HepG2 (cell line): Measurements from ENCODE around the gene FTL. TPM values are rescaled to one million over a fixed set of nuclear protein-coding genes. Genes with fewer than 3 reads are reported as not detected.

ENCODE experiments used
- ADNP ChIP-seq: sonication (generic); formaldehyde crosslinking; IDR thresholded peaks from 2 replicates; pipeline ENCODE4 v1.4.0; 2020; ENCODE audit warnings: missing genetic modification reagents
- AHDC1 ChIP-seq: sonication (generic); formaldehyde crosslinking; IDR thresholded peaks from 2 replicates; pipeline ENCODE4 v1.5.1; 2020; ENCODE audit warnings: mild to moderate bottlenecking, missing genetic modification reagents, borderline replicate concordance
- ATM ChIP-seq: fragments of 450-650 bp; IDR thresholded peaks from 2 replicates; pipeline ENCODE4 v1.7.1; 2017; ENCODE audit warnings: mild to moderate bottlenecking, borderline replicate concordance
- GMEB1 ChIP-seq: sonication (generic); formaldehyde crosslinking; IDR thresholded peaks from 2 replicates; pipeline ENCODE4 v1.5.1; 2020; ENCODE audit warnings: missing genetic modification reagents, mild to moderate bottlenecking, borderline replicate concordance
- HNF1A ChIP-seq, 2 experiments: sonication (generic) in 1 of 2; formaldehyde crosslinking in 1 of 2; IDR thresholded peaks; 2 replicates each; pipeline versions ENCODE4 v1.4.0 to v1.6.1; 2016 to 2020; ENCODE audit warnings: borderline replicate concordance in 1 of 2, low read depth in 1 of 2, mild to moderate bottlenecking in 1 of 2, missing genetic modification reagents in 1 of 2
- HNF4A ChIP-seq: sonication (generic); formaldehyde crosslinking; IDR thresholded peaks from 2 replicates; pipeline ENCODE4 v1.4.0; 2020; ENCODE audit warnings: missing genetic modification reagents
- HOXA5 ChIP-seq: sonication (generic); formaldehyde crosslinking; IDR thresholded peaks from 2 replicates; pipeline ENCODE4 v1.4.0; 2020; ENCODE audit warnings: missing genetic modification reagents
- LCORL ChIP-seq, 2 experiments: fragments of 450-650 bp in 1 of 2; sonication (generic) in 1 of 2; formaldehyde crosslinking in 1 of 2; IDR thresholded peaks; 2 replicates each; pipeline versions ENCODE4 v1.5.0 to v1.6.1; 2017 to 2020; ENCODE audit warnings: antibody characterized with exemption in 1 of 2, missing genetic modification reagents in 1 of 2
- PRDM4 ChIP-seq: sonication (generic); formaldehyde crosslinking; IDR thresholded peaks from 2 replicates; pipeline ENCODE4 v1.9.0; 2021; ENCODE audit warnings: missing genetic modification reagents, borderline replicate concordance
- SIX1 ChIP-seq: sonication (generic); formaldehyde crosslinking; IDR thresholded peaks from 2 replicates; pipeline ENCODE4 v1.4.0; 2020; ENCODE audit warnings: missing genetic modification reagents, borderline replicate concordance
- TEAD2 ChIP-seq: sonication (generic); formaldehyde crosslinking; IDR thresholded peaks from 2 replicates; pipeline ENCODE4 v1.9.0; 2021; ENCODE audit warnings: missing genetic modification reagents
- ZIK1 ChIP-seq: sonication (generic); formaldehyde crosslinking; IDR thresholded peaks from 2 replicates; pipeline ENCODE4 v1.5.0; 2020; ENCODE audit warnings: mild to moderate bottlenecking, low read depth, missing genetic modification reagents, borderline replicate concordance
- ZNF644 ChIP-seq: IDR thresholded peaks from 2 replicates; pipeline ENCODE4 v1.6.1; 2016; ENCODE audit warnings: low read depth
- ZNF746 ChIP-seq: sonication (generic); formaldehyde crosslinking; IDR thresholded peaks from 2 replicates; pipeline ENCODE4 v1.8.0; 2022; ENCODE audit warnings: mild to moderate bottlenecking, missing genetic modification reagents
- ZNF766 ChIP-seq: sonication (generic); formaldehyde crosslinking; IDR thresholded peaks from 2 replicates; pipeline ENCODE4 v1.5.0; 2020; ENCODE audit warnings: missing genetic modification reagents, borderline replicate concordance
- polyA plus RNA-seq, 8 experiments: library from polyadenylated mRNA; depleted of rRNA in 3 of 8; stranded (reverse) in 7 of 8; unstranded in 1 of 8; fragments of >200 nt; fragmentation: Illumina TruSeq in 4 of 8; extraction: Trizol in 4 of 8; gene quantifications; 2 replicates each; pipeline versions ENCODE4 v1.2.1 to v1.2.3, GENCODE V29; 2011 to 2016; ENCODE audit warnings: low read depth in 4 of 8, missing spikeins in 1 of 8, mixed read lengths in 1 of 8; ENCODE audit not compliant: insufficient read depth in 1 of 8
- total RNA-seq, 5 experiments: library from RNA; depleted of rRNA; stranded (reverse); fragments of >200 nt; fragmentation: Illumina TruSeq; extraction: Trizol; gene quantifications; 2 replicates each; pipeline ENCODE4 v1.2.3, GENCODE V29; 2016; ENCODE audit warnings: low read depth in 1 of 5

FTL gene
- total and polyA plus RNA-seq, 2 of the 13 experiments (the other 11 are each of a cell fraction or from before 2014, with no cell fraction given), result 2,721 to 8,800 TPM

- TF ChIP-seq GMEB1 (CRISPR knock-in tag), result no peak
- TF ChIP-seq HOXA5 (CRISPR knock-in tag), result peak; percentile 49; the same call in 1 of the 2 replicates
- no peak for TF ChIP-seq ATM
- TF ChIP-seq ADNP (CRISPR knock-in tag), result no peak
- TF ChIP-seq LCORL (IDR thresholded peaks at IDR 0.05), result no peak
- TF ChIP-seq LCORL (CRISPR knock-in tag; IDR thresholded peaks at IDR 0.05), result no peak
- TF ChIP-seq ZIK1 (CRISPR knock-in tag), result no peak
- no peak for TF ChIP-seq ZNF746 (CRISPR knock-in tag)
- TF ChIP-seq HNF1A (IDR thresholded peaks at IDR 0.05; ENCODE audit: low read depth), result no peak
- no peak for TF ChIP-seq HNF1A (CRISPR knock-in tag; IDR thresholded peaks at IDR 0.05; ENCODE audit: borderline replicate concordance)
- no peak for TF ChIP-seq SIX1 (CRISPR knock-in tag)
- no peak for TF ChIP-seq ZNF766 (CRISPR knock-in tag)
- TF ChIP-seq AHDC1 (CRISPR knock-in tag), result no peak
- TF ChIP-seq ZNF644 (CRISPR knock-in tag), result no peak
- TF ChIP-seq TEAD2 (CRISPR knock-in tag), result no peak
- TF ChIP-seq PRDM4 (CRISPR knock-in tag), result no peak
- TF ChIP-seq HNF4A (CRISPR knock-in tag), result no peak
Measured at GRCh38 chr19:48933382-48933932, 31.7 kb upstream of the FTL start, which contains the start of gene DHDH (continued).
